CD4-positive, alpha-beta T cell (primary cell): Measurements from ENCODE around the gene UQCRHL. TPM values are rescaled to one million over a fixed set of nuclear protein-coding genes. Genes with fewer than 3 reads are reported as not detected.

Source experiments
- ATAC-seq: fragments of 200-7000 bp; cut with Tn5 transposase; one replicate; pipeline ENCODE4 v1.10.0; 2022; ENCODE audit warnings: mild to moderate bottlenecking; ENCODE audit not compliant: poor library complexity
- CTCF ChIA-PET: fragments of 350-600 bp; sonication (Branson Sonifier 250); formaldehyde crosslinking; loops from one replicate; lab custom pipeline; 2021; ENCODE audit warnings: antibody characterized with exemption, inconsistent platforms; lab: Charles Lee
- POLR2A ChIA-PET: fragments of 350-600 bp; sonication (Branson Sonifier 250); formaldehyde crosslinking; loops from one replicate; lab custom pipeline; 2021; ENCODE audit warnings: antibody characterized with exemption, inconsistent platforms; lab: Charles Lee
- DNase-seq, 14 experiments: peaks; one replicate each; pipeline ENCODE4 v3.0.0-alpha.2; 2013 to 2020; ENCODE audit warnings: mixed read lengths in 2 of 14
- H3K27ac ChIP-seq, 2 donors: one replicate each; pipeline versions ENCODE4 v1.5.1 to v1.7.0; 2013; ENCODE audit warnings: low read length in 2 of 2, low read depth in 1 of 2, mild to moderate bottlenecking in 1 of 2
- H3K27me3 ChIP-seq, 2 experiments: 1 replicate in 1 of 2; 2 replicates in 1 of 2; pipeline versions ENCODE4 v1.6.1 to v1.7.0; 2013; ENCODE audit warnings: low read length in 2 of 2, control low read depth in 1 of 2, mild to moderate bottlenecking in 1 of 2, moderate library complexity in 1 of 2; ENCODE audit not compliant: insufficient read depth in 2 of 2, control insufficient read depth in 1 of 2
- H3K36me3 ChIP-seq: one replicate; pipeline ENCODE4 v1.6.1; 2013; ENCODE audit warnings: low read length, control low read depth; ENCODE audit not compliant: insufficient read depth
- H3K4me1 ChIP-seq: one replicate; pipeline ENCODE4 v1.6.1; 2013; ENCODE audit warnings: low read length, control low read depth; ENCODE audit not compliant: insufficient read depth
- H3K4me3 ChIP-seq: one replicate; pipeline ENCODE4 v1.5.1; 2013; ENCODE audit warnings: mild to moderate bottlenecking, low read length, moderate library complexity
- H3K9me3 ChIP-seq, 2 experiments: 1 replicate in 1 of 2; 2 replicates in 1 of 2; pipeline versions ENCODE4 v1.6.1 to v1.7.0; 2013; ENCODE audit warnings: low read length in 2 of 2, mild to moderate bottlenecking in 2 of 2, control low read depth in 1 of 2, moderate library complexity in 1 of 2; ENCODE audit not compliant: control insufficient read depth in 1 of 2, insufficient read depth in 1 of 2
- H3K27ac Mint-ChIP-seq: one replicate; pipeline ENCODE4 v1.8.0; 2020; ENCODE audit warnings: mixed read lengths
- H3K27me3 Mint-ChIP-seq: one replicate; pipeline ENCODE4 v1.8.0; 2021; ENCODE audit warnings: mixed read lengths
- H3K36me3 Mint-ChIP-seq: one replicate; pipeline ENCODE4 v1.8.0; 2021; ENCODE audit warnings: low read depth, mixed read lengths
- H3K4me1 Mint-ChIP-seq: one replicate; pipeline ENCODE4 v1.8.0; 2021; ENCODE audit warnings: low read depth, mixed read lengths
- H3K4me3 Mint-ChIP-seq: one replicate; pipeline ENCODE4 v1.8.0; 2020; ENCODE audit warnings: mild to moderate bottlenecking, mixed read lengths
- H3K9me3 Mint-ChIP-seq: one replicate; pipeline ENCODE4 v1.8.0; 2020; ENCODE audit warnings: mixed read lengths
- CTCF ChIP-seq: fragments of 200-600 bp; IDR thresholded peaks from one replicate; pipeline ENCODE4 v1.8.0; 2022; ENCODE audit warnings: antibody characterized with exemption, mild to moderate bottlenecking
- intact Hi-C, 2 experiments: fragments of 100-400 bp; cut with DNase I in 1 of 2; cut with micrococcal nuclease in 1 of 2; formaldehyde crosslinking; loops; one replicate each; pipeline versions ENCODE4 v1.15.1 to v1.9.0; 2023 to 2025; cut with DNase I, micrococcal nuclease
- total RNA-seq, 174 experiments: library from RNA in 2 of 174; stranded (reverse) in 2 of 174; gene quantifications; one replicate each; pipeline ENCODE4 v1.2.3 and lab custom pipeline; 2021 to 2026

UQCRHL gene
- total RNA-seq, 2 experiments from 2014 or later = 0.25 to 0.69 TPM

- CTCF ChIA-PET = no interaction called here
- intact Hi-C loops = no loop called here
These were observed 20.9 kb downstream of the UQCRHL start for GRCh38 chr1:15786581-15786980.

GRCh38 chr1:15785683-15786082 is 21.8 kb downstream of the UQCRHL start:
- Histone ChIP-seq H3K4me1 (no peaks in the 10 kb centered on the region), H3K4me3 (no peak overlapping the region), H3K27ac (no peak overlapping the region), H3K36me3 (no peaks in the 10 kb centered on the region), H3K27me3 (peaks cover 0 to 7% of the 10 kb centered on the region in 2 experiments), H3K9me3 (no peaks in the 10 kb centered on the region)
- no peak overlapping the region for H3K4me3 Mint-ChIP-seq
- ATAC-seq (no peak), DNase-seq (no peak)
- intact Hi-C loops = no loop called here
- H3K9me3 Mint-ChIP-seq = no peaks in the 10 kb centered on the region
- CTCF ChIA-PET = no interaction called here
- peaks cover 2% of the 10 kb centered on the region for H3K27me3 Mint-ChIP-seq
- H3K4me1 Mint-ChIP-seq = no peaks in the 10 kb centered on the region
- POLR2A ChIA-PET = no interaction called here
- TF ChIP-seq CTCF = no peak
- H3K36me3 Mint-ChIP-seq = no peaks in the 10 kb centered on the region
- H3K27ac Mint-ChIP-seq = no peak overlapping the region

More at GRCh38 chr1:15786581-15786980, 20.9 kb downstream of the UQCRHL start:
- H3K36me3 ChIP-seq = no peaks in the 10 kb centered on the region
- no peak overlapping the region for H3K4me3 Mint-ChIP-seq
- H3K27ac Mint-ChIP-seq = no peak overlapping the region
- ATAC-seq (no peak), DNase-seq (no peak)
- no peak overlapping the region for H3K4me3 ChIP-seq
- peaks cover 0 to 7% of the 10 kb centered on the region in 2 experiments for H3K27me3 ChIP-seq
- H3K27ac ChIP-seq = no peak overlapping the region
- no peaks in the 10 kb centered on the region for H3K4me1 ChIP-seq
- no peak for TF ChIP-seq CTCF
- no peaks in the 10 kb centered on the region for H3K4me1 Mint-ChIP-seq
- no peaks in the 10 kb centered on the region for H3K9me3 Mint-ChIP-seq
- no peaks in the 10 kb centered on the region for H3K9me3 ChIP-seq
- POLR2A ChIA-PET = no interaction called here
- H3K36me3 Mint-ChIP-seq = no peaks in the 10 kb centered on the region
- H3K27me3 Mint-ChIP-seq = peaks cover 5% of the 10 kb centered on the region

GRCh38 chr1:15777909-15778707 is 29.3 kb downstream of the UQCRHL start:
- no peaks in the 10 kb centered on the region for H3K4me1 Mint-ChIP-seq
- H3K36me3 Mint-ChIP-seq = no peaks in the 10 kb centered on the region
- H3K9me3 Mint-ChIP-seq = no peaks in the 10 kb centered on the region
- H3K27ac Mint-ChIP-seq = no peak overlapping the region
- H3K4me3 ChIP-seq = no peak overlapping the region
- no peaks in the 10 kb centered on the region for H3K36me3 ChIP-seq
- no peaks in the 10 kb centered on the region for H3K4me1 ChIP-seq
- POLR2A ChIA-PET = no interaction called here
- no peaks in the 10 kb centered on the region for H3K27me3 Mint-ChIP-seq
- no peak overlapping the region for H3K27ac ChIP-seq
- intact Hi-C loops = no loop called here
- H3K27me3 ChIP-seq = no peaks in the 10 kb centered on the region
- no peaks in the 10 kb centered on the region for H3K9me3 ChIP-seq
- no peak for TF ChIP-seq CTCF
- ATAC-seq (no peak), DNase-seq (no peak)
- CTCF ChIA-PET = no interaction called here
- no peak overlapping the region for H3K4me3 Mint-ChIP-seq
